HG02588 (cell line): Measurements from ENCODE around the gene ALDH6A1.

ENCODE experiments used
- ATAC-seq: cut with Tn5 transposase; IDR thresholded peaks from one replicate; pipeline ENCODE4 v1.9.1; 2021; ENCODE audit warnings: mild to moderate bottlenecking, moderate library complexity; ENCODE audit not compliant: unreplicated experiment

The ALDH6A1 gene

GRCh38 chr14:74049876-74050495 lies 34.3 kb downstream of the ALDH6A1 start:
- no peak for ATAC-seq

DNA sequence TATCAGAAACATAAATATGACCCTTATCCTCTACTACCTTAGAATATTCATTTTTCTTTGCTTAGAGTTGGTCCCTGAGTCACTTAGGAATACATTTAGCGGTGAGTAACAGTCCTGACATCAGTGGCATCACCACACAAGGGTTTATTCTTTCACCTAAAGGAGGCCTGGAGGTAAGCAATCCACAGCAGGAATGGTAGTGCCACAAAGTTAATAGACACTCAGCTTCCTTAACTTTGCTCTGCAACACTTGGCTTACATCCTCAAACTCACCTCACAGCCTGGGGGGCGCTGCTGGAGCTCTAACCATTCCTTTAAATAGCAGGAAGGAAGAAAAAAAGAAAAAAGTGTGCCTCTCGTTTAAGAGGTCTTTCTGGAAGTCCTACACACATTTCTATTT lies 36.0 kb downstream of the ALDH6A1 start:
- no peak for ATAC-seq

DNA sequence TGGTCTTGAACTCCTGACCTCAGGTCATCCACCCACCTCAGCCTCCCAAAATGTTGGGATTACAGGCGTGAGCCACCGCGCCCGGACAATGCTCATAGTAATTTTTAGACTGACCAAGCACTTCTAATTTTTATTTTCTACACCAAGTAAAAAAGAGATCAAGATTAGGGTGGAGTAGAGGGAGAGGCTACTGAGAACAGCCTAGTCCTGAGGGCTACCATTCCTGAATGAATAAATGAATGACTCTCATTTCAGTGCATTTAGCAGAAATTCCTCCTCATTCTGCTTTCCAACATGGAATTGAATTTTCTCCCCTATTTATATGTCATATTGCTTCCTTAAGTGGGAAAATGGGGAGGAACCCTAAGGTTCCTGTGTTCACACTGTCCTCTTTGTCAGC lies 38.7 kb downstream of the ALDH6A1 start:
- ATAC-seq: no peak

DNA sequence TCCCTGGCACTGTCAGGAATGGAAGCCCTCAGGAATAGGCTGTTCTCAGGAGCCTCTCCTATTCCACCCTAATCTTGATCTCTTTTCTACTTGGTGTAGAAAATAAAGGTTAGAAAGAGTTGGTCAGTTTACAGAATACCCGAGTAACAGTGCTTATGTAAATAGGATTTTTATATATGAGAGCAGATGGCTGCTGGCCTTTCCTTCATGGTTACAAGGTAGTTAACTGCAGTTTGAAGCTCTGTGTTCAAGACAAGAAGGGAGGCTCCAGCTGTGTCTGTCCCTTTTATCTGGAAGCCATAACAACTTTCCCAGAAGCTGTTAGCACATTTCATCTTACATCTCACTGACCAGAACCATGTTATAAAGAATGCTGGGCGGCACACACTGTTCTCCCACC lies 42.0 kb downstream of the ALDH6A1 start:
- no peak for ATAC-seq

DNA sequence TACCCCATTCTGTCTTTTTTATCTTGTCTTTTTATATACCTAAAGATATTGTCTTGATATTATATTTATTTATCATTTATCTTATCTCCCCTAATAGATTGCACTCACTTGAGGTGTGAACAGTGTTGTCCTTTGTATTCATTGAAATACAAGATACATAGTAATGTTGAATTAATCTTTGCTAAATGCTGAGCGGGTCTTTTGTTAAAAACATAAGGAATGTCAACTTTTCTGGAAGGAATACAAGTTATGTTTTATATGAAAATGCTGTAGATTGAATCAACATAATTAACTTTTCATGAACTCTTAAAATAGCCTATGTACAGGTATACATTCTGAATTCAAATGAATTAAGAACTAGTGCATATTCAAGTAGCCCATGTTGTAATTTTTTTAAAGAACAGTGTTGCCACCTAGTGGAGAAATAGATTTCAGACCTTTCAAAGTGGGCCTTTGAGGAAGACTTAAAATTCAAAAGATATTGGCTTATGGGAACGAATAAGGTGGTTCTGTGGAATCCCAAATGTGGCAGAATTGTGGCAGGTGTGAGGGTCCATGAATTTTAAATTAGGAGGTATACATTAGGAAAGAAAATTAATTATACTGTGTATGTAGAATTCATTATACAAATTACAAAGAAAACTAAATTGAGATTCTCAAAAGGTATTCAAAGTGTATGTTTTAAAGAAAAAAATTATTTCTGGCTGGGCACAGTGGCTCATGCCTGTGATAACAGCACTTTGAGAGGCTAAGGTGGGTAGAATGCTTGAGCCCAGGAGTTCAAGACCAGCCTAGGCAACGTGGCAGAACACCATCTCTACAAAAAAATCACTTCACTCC lies 46.0 kb downstream of the ALDH6A1 start:
- no peak for ATAC-seq

DNA sequence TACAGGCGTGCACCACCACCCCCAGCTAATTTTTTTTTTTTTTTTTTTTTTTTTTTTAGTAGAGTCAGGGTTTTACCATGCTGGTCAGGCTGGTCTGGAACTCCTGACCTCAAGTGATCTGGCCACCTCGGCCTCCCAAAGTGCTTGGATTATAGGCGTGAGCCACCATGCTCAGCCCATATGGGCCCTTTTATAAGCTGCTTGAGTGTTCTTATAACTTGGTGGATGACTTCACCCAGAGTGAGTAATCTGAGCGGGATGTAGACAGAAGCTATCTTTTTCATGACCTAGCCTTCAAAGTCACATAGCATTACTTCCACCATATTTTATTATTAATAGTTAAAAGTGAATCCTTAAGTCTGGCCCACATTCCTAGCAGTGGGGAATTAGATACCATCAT lies 48.7 kb downstream of the ALDH6A1 start:
- no peak for ATAC-seq

DNA sequence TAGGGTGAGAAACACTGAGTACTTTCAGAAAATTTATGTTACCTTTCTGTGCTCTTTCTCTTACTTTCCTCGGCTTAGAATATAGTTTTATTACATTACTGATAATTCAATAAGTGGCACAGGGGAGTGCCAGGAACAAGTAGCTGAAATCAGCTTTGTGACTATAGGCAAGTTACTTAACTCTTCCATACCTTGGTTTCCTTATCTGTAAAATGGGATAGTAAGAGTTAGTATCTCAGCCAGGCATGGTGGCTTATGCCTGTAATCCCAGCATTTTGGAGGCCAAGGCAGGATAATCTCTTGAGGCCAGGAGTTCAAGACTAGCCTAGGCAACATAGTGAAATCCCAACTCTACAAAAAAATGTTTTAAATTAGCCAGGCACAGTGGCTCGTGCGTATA lies 49.7 kb downstream of the ALDH6A1 start:
- no peak for ATAC-seq

GRCh38 chr14:74029136-74029535 lies 55.1 kb downstream of the ALDH6A1 start:
- ATAC-seq: no peak

- ATAC-seq: no peak
These were observed 61.9 kb downstream of the ALDH6A1 start for GRCh38 chr14:74022346-74022745.

DNA sequence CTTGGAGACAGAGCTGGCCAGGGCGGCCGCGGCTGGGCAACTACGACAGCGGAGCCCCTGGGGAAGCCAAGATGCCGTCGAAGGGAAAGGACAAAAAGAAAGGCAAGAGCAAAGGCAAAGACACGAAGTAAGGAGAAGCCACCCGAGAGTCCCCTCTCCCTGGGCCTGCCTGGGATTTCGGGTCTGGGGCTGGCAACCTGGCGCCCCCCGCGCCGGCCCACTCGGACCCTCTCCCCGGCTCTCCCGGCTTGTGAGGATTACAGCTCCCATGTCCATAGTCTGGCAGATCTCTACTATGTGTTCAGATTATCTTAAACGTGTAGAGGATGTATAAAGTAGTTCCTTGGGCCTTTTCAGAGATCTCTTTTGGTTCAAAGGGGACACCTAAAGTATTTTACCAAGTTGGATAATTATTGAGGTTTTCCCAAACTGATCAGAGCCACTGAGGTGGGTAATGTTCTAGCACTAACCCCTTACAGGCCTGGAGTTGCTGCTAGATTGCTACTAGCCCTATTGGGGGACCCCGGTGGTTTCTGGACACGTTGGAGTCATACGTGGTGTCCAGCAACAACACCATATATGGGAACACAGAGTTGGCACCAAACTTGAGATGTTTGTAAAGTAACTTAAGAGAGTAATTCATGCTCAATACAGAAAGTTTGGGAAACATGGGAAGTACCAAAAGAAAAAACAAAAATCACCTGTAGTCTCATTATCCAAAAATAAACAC lies 64.7 kb downstream of the ALDH6A1 start:
- ATAC-seq: no peak

- peak; percentile 91 for ATAC-seq
These were observed 65.5 kb downstream of the ALDH6A1 start, which contains the start of the genes BBOF1 and ENTPD5 for GRCh38 chr14:74018586-74019407. Gene BBOF1 (plus strand): TSS chr14:74019349. CDS start chr14:74019479, 130 bp downstream. Gene ENTPD5 (minus strand): TSS chr14:74019288. CDS start chr14:73988102, 31,186 bp downstream.

DNA sequence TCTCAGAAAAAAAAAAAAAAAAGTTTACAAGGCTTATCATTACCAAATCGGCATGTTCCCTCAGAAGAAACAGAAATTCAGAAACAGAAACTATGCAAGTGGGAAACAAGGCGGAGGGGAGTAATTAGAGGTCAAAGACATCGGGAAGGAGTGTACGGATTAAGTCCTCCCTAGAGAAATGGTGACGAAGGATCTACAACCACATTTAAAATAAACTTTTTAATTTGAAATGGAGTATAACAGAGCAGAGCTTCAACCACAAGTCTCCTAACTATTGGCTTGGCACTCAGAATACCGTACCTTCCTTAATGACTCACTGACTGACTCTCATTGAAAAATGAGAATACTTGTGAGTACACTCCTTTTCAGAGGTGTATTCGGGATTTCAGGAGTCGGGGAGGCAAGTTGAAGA lies 66.1 kb downstream of the ALDH6A1 start:
- no peak for ATAC-seq

GRCh38 chr14:74015963-74016362 lies 68.3 kb downstream of the ALDH6A1 start:
- no peak for ATAC-seq

DNA sequence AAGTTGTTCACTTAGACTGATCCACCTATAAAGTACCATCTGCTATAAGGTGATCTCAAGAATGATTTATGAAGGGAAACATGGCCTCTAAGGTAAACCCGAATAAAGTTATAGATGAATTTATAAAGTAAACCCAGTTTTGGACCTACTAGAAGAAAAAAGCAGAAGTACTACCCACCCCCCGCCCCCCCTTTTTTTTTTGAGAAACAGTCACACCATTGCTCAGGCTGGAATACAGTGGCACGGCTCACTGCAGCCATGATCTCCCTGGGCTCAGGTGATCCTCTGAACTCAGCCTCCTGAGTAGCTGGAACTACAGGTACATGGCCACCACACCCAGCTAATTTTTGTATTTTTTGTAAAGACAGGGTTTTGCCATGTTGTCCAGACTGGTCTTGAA lies 69.1 kb downstream of the ALDH6A1 start:
- no peak for ATAC-seq

DNA sequence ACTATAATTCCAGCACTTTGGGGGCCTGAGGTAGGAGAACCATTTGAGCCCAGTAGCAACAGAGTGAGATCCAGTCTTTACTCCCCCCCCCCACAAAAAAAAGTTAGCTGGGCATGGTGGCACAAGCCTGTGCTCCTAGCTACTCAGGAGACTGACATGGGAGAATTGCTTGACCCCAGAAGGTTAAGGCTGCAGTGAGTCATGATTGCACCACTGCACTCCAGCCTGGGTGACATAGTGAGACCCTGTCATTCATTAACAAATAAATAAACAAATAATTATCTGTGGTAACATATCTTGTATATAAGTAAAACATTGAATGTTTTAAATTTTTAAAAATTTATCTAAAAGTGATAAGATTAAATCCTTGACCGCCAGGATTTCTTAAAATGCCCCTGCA lies 70.0 kb downstream of the ALDH6A1 start:
- no peak for ATAC-seq

- no peak for ATAC-seq
These were observed 75.3 kb downstream of the ALDH6A1 start for GRCh38 chr14:74008843-74009499.
